ENCODE results near the gene TRIO. TPM values are rescaled to one million over a fixed set of nuclear protein-coding genes. Genes with fewer than 3 reads are reported as not detected.
"Not testable (repeated sequence)": the region's sequence is repeated elsewhere in the genome, so short reads cannot be mapped to it uniquely, and the experiment has no call there.

The TRIO gene
- total RNA-seq, 6 donors from 2014 or later = 138 to 408 (median 156) TPM

DNA sequence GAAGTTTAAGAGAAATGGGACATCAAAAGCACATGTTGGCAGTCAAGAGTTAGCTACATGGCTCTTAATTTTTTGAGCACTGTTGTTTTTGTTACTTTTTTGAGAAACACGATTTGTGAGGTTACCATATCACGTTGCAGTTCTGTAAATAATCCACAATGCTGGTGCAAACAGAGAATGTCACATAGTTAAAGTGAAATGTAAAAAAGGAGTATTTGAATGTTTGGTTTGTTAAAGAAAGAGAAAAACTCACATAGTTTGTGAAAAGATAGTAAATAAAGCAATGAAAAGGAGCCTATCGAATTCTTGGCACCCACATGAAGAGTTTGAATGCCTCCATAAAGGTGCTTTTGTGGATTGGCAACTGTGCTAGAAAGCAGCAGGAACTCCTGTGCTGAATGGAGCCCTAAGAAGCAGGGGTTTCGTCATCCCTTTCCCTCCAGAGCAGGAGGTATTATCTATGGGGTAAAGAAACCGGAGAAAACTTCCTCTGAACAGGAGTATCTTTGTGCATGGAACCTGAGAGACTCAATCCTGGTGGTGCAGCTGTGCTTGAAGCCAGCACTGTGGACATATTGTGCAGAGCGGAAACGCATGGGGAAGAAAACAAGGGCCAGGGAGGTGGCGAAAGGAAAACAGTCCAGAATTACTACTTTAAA, 289.9 kb downstream of the TRIO start:
- DNase-seq (no peak), ATAC-seq (ENCODE audit: low FRiP score in 2 of 2) (no peak)
- Histone ChIP-seq H3K4me3 (no peak overlapping the region), H3K36me3 (peaks cover 0 to 4% (median 2%) of the 10 kb centered on the region in 4 donors), H3K9me3 (no peaks in the 10 kb centered on the region), H3K27ac (no peak overlapping the region), H3K27me3 (no peaks in the 10 kb centered on the region), H3K4me1 (no peaks in the 10 kb centered on the region)
- WGBS, 2 donors = 87 to 90% methylated on average over 8 of the region's 8 CpGs
- TF ChIP-seq POLR2AphosphoS5 (IDR thresholded peaks at IDR 0.05) (no peak), EP300 (IDR thresholded peaks at IDR 0.05) (no peak), POLR2A (IDR thresholded peaks at IDR 0.05) (no peak)
- TF ChIP-seq, protein P1, sequence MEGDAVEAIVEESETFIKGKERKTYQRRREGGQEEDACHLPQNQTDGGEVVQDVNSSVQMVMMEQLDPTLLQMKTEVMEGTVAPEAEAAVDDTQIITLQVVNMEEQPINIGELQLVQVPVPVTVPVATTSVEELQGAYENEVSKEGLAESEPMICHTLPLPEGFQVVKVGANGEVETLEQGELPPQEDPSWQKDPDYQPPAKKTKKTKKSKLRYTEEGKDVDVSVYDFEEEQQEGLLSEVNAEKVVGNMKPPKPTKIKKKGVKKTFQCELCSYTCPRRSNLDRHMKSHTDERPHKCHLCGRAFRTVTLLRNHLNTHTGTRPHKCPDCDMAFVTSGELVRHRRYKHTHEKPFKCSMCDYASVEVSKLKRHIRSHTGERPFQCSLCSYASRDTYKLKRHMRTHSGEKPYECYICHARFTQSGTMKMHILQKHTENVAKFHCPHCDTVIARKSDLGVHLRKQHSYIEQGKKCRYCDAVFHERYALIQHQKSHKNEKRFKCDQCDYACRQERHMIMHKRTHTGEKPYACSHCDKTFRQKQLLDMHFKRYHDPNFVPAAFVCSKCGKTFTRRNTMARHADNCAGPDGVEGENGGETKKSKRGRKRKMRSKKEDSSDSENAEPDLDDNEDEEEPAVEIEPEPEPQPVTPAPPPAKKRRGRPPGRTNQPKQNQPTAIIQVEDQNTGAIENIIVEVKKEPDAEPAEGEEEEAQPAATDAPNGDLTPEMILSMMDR (IDR thresholded peaks at IDR 0.05) = no peak

DNA sequence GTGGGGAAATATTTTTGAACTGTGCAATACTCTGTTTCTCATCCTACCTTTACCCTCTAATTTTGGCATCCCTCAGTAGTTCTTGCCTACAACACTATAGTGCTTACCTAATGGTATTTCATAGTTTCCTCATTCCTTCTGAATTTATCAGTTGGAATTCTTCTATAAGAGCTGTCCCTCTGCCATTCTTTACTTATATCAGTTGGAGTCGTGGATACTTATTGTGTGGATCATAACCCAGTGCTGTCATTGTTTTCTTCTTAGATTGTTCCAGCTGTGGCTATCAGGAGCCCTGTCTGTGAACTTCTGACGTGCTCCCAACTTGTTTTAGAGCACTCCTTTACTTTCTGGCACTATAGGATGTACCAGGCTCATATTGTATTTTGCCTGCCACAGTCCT, 292.3 kb downstream of the TRIO start:
- peaks cover 0 to 4% (median 2%) of the 10 kb centered on the region in 4 donors for H3K36me3 ChIP-seq
- H3K27me3 ChIP-seq = no peaks in the 10 kb centered on the region
- H3K4me1 ChIP-seq = no peaks in the 10 kb centered on the region
- H3K9me3 ChIP-seq = no peaks in the 10 kb centered on the region
- WGBS, 2 donors = 84 to 92% methylated on average over 2 of the region's 2 CpGs
- no peak overlapping the region for H3K4me3 ChIP-seq
- DNase-seq (no peak), ATAC-seq (ENCODE audit: low FRiP score in 2 of 2) (no peak)
- TF ChIP-seq POLR2A (IDR thresholded peaks at IDR 0.05) (no peak), POLR2AphosphoS5 (IDR thresholded peaks at IDR 0.05) (no peak)
- TF ChIP-seq, protein P1 (IDR thresholded peaks at IDR 0.05) = no peak
- H3K27ac ChIP-seq = no peak overlapping the region

DNA sequence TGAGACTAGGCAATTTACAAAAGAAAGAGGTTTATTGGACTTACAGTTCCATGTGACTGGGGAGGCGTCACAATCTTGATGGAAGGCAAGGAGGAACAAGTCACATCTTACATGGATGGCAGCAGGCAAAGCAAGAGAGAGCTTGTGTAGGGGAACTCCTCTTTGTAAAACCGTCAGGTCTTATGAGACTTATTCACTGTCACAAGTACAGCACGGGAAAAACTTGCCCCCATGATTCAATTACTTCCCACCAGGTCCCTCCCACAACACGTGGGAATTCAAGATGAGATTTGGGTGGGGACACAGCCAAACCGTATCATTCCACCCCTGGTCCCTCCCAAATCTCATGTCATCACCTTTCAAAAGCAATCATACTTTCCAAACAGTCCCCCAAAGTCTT, 293.0 kb downstream of the TRIO start:
- not testable (repeated sequence) for ATAC-seq (ENCODE audit: low FRiP score in 2 of 2); H3K4me3 ChIP-seq; H3K27ac ChIP-seq; H3K9me3 ChIP-seq; H3K27me3 ChIP-seq; H3K4me1 ChIP-seq; H3K36me3 ChIP-seq; DNase-seq
- WGBS, 2 donors = 90 to 92% methylated on average over 5 of the region's 5 CpGs

DNA sequence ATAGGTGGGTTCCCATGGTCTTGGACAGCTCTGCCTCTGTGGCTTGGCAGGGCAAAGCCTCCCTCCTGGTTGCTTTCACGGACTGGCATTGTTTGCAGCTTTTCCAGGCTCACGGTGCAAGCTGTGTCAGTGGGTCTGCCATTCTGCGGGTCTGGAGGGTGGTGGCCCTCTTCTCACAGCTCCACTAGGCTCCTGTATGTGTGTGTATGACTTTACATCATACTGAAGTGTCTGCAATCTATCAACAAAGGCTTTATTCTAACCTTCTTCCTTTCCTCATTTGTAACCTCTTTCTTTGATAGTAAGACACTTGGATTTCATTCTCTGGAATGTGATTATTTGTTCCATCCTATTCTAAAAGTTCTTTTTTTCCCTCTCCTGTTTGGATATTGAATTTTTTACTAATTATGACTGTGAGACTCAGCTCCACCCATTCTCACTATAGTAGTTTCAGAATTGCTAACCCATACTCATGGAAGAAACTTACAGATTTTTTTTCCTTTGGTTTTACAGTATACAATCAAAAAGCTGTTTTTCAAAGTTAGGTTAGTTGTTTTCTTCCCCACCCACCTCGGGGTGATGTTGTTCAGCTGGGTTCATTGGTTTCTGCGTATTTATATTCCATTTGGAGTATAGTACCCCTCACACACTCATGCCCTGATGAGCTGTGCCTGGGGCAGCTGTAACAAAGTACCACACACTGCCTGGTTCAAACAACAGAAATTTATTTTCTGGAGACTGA, 293.8 kb downstream of the TRIO start:
- ATAC-seq (ENCODE audit: low FRiP score in 2 of 2) = no peak
- H3K4me3 ChIP-seq = no peak overlapping the region
- TF ChIP-seq POLR2A (IDR thresholded peaks at IDR 0.05) = no peak
- TF ChIP-seq, protein P1 (IDR thresholded peaks at IDR 0.05) = no peak
- TF ChIP-seq POLR2AphosphoS5 (IDR thresholded peaks at IDR 0.05) = no peak
- no peak overlapping the region for H3K27ac ChIP-seq
- H3K9me3 ChIP-seq = no peaks in the 10 kb centered on the region
- 89 to 91% methylated on average over 5 of the region's 5 CpGs for WGBS, 2 donors
- H3K27me3 ChIP-seq = no peaks in the 10 kb centered on the region
- no peaks in the 10 kb centered on the region for H3K4me1 ChIP-seq
- H3K36me3 ChIP-seq = peaks cover 0 to 9% (median 4%) of the 10 kb centered on the region in 4 donors
- DNase-seq = no peak

DNA sequence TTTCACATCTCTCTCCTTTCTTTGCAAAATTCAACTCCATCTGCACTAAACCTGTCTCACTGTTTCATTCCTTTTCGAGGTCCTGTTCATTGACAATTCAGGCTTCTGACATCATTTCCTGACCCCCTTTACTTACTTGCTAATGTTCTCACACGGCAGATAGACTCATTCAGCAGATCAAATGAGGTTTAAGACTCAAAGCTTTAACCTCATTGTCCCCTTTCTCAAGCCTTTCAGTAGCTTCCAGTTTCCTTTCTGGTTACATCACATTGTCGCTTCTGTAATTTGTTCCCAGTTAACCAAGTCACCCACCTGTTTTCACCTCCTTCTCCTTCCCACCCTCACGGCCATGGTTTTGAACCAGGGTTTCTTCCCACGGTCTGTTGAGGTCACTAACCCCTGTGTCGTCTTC, 295.1 kb downstream of the TRIO start:
- no peak for ATAC-seq (ENCODE audit: low FRiP score in 2 of 2)
- TF ChIP-seq POLR2A (IDR thresholded peaks at IDR 0.05) = no peak
- no peak for TF ChIP-seq POLR2AphosphoS5 (IDR thresholded peaks at IDR 0.05)
- no peak for TF ChIP-seq EP300 (IDR thresholded peaks at IDR 0.05)
- TF ChIP-seq, protein P1 (IDR thresholded peaks at IDR 0.05) = no peak
- Histone ChIP-seq H3K4me1 (no peaks in the 10 kb centered on the region), H3K27ac (no peak overlapping the region), H3K4me3 (no peak overlapping the region), H3K9me3 (no peaks in the 10 kb centered on the region), H3K36me3 (peaks cover 0 to 10% (median 6%) of the 10 kb centered on the region in 4 donors), H3K27me3 (no peaks in the 10 kb centered on the region)
- 75 to 84% methylated on average over 6 of the region's 6 CpGs for WGBS, 2 donors
- DNase-seq = no peak

Data from upper lobe of left lung (tissue), 6 donors.